ENCODE results near the gene ACER3. TPM values are rescaled to one million over a fixed set of nuclear protein-coding genes. Genes with fewer than 3 reads are reported as not detected.
"Not testable (repeated sequence)": the region's sequence is repeated elsewhere in the genome, so short reads cannot be mapped to it uniquely, and the experiment has no call there.

Gene ACER3
- total RNA-seq, 1 donor from 2014 or later: 16.2 TPM

- TF ChIP-seq POLR2AphosphoS5 (IDR thresholded peaks at IDR 0.05; ENCODE audit: insufficient read depth in 1 of 2, low read depth in 1 of 2) (no peak), POLR2A (IDR thresholded peaks at IDR 0.05) (no peak), CTCF (IDR thresholded peaks at IDR 0.05) (no peak)
- no peak overlapping the region for H3K4me3 ChIP-seq
- intact Hi-C loops (cut with DNase I): no loop called here
- H3K9me3 ChIP-seq: no peaks in the 10 kb centered on the region
- H3K36me3 ChIP-seq: no peaks in the 10 kb centered on the region
- H3K4me1 ChIP-seq: peaks cover 9% of the 10 kb centered on the region
- DNase-seq (ENCODE audit: extremely low spot score in 2 of 2): no peak
- no peaks in the 10 kb centered on the region for H3K27me3 ChIP-seq
- H3K27ac ChIP-seq: no peak overlapping the region
Observed at GRCh38 chr11:76901144-76901543, 40.4 kb downstream of the ACER3 start.

GRCh38 chr11:76901622-76902021, 40.9 kb downstream of the ACER3 start:
- H3K27me3 ChIP-seq; DNase-seq (ENCODE audit: extremely low spot score in 2 of 2); H3K9me3 ChIP-seq; H3K4me3 ChIP-seq; intact Hi-C loops (cut with DNase I); H3K36me3 ChIP-seq; H3K4me1 ChIP-seq; H3K27ac ChIP-seq: not testable (repeated sequence)

GRCh38 chr11:76902121-76903014, 41.6 kb downstream of the ACER3 start:
- DNase-seq (ENCODE audit: extremely low spot score in 2 of 2): no peak
- Histone ChIP-seq H3K4me1 (peaks cover 9% of the 10 kb centered on the region), H3K36me3 (no peaks in the 10 kb centered on the region), H3K27me3 (no peaks in the 10 kb centered on the region), H3K27ac (no peak overlapping the region), H3K9me3 (no peaks in the 10 kb centered on the region), H3K4me3 (no peak overlapping the region)
- TF ChIP-seq POLR2A (IDR thresholded peaks at IDR 0.05) (no peak), CTCF (IDR thresholded peaks at IDR 0.05) (no peak), POLR2AphosphoS5 (IDR thresholded peaks at IDR 0.05; ENCODE audit: insufficient read depth in 1 of 2, low read depth in 1 of 2) (no peak)
- intact Hi-C loops (cut with DNase I): no loop called here

- no peak for DNase-seq (ENCODE audit: extremely low spot score in 2 of 2)
- intact Hi-C loops (cut with DNase I): no loop called here
Observed at GRCh38 chr11:76903325-76903724, 42.6 kb downstream of the ACER3 start.

More at GRCh38 chr11:76903325-76903724, 42.6 kb downstream of the ACER3 start:
- peaks cover 9% of the 10 kb centered on the region for H3K4me1 ChIP-seq
- no peak overlapping the region for H3K4me3 ChIP-seq
- no peaks in the 10 kb centered on the region for H3K9me3 ChIP-seq
- H3K27me3 ChIP-seq: no peaks in the 10 kb centered on the region
- TF ChIP-seq CTCF (IDR thresholded peaks at IDR 0.05): no peak
- no peak for TF ChIP-seq POLR2A (IDR thresholded peaks at IDR 0.05)
- no peak for TF ChIP-seq POLR2AphosphoS5 (IDR thresholded peaks at IDR 0.05; ENCODE audit: insufficient read depth in 1 of 2, low read depth in 1 of 2)
- no peak overlapping the region for H3K27ac ChIP-seq
- no peaks in the 10 kb centered on the region for H3K36me3 ChIP-seq
